ENCODE measurements around the gene LSM2.
"Not testable (repeated sequence)": the region's sequence is repeated elsewhere in the genome, so short reads cannot be mapped to it uniquely, and the experiment has no call there.

Gene LSM2

GRCh38 chr6:31831350-31832215 is 24.8 kb upstream of the LSM2 start:
- TF ChIP-seq CTCF (conservative IDR thresholded peaks at IDR 0.05; ENCODE audit: low read depth, low read length): no peak
- DNase-seq (ENCODE audit: low read depth): no peak
- no peak overlapping the region for H3K4me3 ChIP-seq (ENCODE audit: low read depth, low read length)

DNA sequence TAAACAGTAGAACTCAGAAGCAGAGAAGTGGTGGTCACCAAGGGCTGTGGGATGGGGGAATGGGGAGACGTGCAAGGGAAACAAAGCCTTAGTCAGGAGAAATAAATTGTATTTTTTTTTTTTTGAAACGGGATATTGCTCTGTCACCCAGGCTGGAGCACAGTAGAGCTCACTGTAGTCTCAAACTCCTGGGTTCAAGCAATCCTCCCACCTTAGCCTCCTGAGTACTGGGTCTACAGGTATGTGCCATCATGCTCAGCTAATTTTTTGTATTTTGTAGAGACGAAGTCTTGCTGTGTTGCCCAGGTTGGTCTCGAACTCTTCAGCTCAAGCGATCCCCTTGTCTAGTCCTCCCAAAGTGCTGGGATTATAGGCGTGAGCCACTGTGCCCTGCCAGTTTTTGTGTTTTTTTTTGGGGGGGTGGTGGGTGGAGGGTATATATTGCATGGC is 24.1 kb upstream of the LSM2 start:
- H3K4me3 ChIP-seq (ENCODE audit: low read depth, low read length): peak overlapping the region; percentile 69
- DNase-seq (ENCODE audit: low read depth): no peak
- TF ChIP-seq CTCF (conservative IDR thresholded peaks at IDR 0.05; ENCODE audit: low read depth, low read length): no peak

DNA sequence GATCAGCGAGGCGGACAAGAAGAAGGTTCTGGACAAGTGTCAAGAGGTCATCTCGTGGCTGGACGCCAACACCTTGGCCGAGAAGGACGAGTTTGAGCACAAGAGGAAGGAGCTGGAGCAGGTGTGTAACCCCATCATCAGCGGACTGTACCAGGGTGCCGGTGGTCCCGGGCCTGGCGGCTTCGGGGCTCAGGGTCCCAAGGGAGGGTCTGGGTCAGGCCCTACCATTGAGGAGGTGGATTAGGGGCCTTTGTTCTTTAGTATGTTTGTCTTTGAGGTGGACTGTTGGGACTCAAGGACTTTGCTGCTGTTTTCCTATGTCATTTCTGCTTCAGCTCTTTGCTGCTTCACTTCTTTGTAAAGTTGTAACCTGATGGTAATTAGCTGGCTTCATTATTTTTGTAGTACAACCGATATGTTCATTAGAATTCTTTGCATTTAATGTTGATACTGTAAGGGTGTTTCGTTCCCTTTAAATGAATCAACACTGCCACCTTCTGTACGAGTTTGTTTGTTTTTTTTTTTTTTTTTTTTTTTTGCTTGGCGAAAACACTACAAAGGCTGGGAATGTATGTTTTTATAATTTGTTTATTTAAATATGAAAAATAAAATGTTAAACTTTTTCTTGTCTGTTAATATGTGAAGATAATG is 23.0 kb upstream of the LSM2 start:
- TF ChIP-seq CTCF (conservative IDR thresholded peaks at IDR 0.05; ENCODE audit: low read depth, low read length): peak; percentile 34
- H3K4me3 ChIP-seq (ENCODE audit: low read depth, low read length): peak overlapping the region; percentile 69
- DNase-seq (ENCODE audit: low read depth): peak; percentile 70

DNA sequence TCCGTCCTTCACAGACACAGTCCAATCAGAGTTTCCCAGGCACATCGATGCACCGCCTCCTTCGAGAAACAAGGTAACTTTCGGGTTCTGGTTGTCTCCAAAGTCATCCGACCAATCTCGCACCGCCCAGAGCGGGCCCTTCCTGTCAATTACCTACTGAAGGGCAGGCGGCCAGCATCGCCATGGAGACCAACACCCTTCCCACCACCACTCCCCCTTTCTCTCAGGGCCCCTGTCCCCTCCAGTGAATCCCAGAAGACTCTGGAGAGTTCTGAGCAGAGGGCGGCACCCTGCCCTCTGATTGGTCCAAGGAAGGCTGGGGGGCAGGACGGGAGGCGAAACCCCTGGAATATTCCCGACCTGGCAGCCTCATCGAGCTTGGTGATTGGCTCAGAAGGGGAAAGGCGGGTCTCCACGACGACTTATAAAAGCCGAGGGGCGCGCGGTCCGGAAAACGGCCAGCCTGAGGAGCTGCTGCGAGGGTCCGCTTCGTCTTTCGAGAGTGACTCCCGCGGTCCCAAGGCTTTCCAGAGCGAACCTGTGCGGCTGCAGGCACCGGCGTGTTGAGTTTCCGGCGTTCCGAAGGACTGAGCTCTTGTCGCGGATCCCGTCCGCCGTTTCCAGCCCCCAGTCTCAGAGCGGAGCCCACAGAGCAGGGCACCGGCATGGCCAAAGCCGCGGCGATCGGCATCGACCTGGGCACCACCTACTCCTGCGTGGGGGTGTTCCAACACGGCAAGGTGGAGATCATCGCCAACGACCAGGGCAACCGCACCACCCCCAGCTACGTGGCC is 20.7 kb upstream of the LSM2 start, which contains the start of gene HSPA1B:
Gene HSPA1B (plus strand): TSS at position 453 of the 794 bp plus-strand sequence. CDS start 213 bp downstream, at position 666.
- peak within 1 kb of the TSS; percentile 76 for H3K4me3 ChIP-seq (ENCODE audit: low read depth, low read length)
- TF ChIP-seq CTCF (conservative IDR thresholded peaks at IDR 0.05; ENCODE audit: low read depth, low read length): no peak
- peak; percentile 100 for DNase-seq (ENCODE audit: low read depth)

GRCh38 chr6:31826793-31827285 is 20.1 kb upstream of the LSM2 start:
- DNase-seq (ENCODE audit: low read depth): peak; percentile 91
- no peak for TF ChIP-seq CTCF (conservative IDR thresholded peaks at IDR 0.05; ENCODE audit: low read depth, low read length)
- H3K4me3 ChIP-seq (ENCODE audit: low read depth, low read length): peak overlapping the region; percentile 53

- DNase-seq (ENCODE audit: low read depth): no peak
- TF ChIP-seq CTCF (conservative IDR thresholded peaks at IDR 0.05; ENCODE audit: low read depth, low read length): no peak
- no peak overlapping the region for H3K4me3 ChIP-seq (ENCODE audit: low read depth, low read length)
Measured at GRCh38 chr6:31825553-31825952, 18.8 kb upstream of the LSM2 start.

DNA sequence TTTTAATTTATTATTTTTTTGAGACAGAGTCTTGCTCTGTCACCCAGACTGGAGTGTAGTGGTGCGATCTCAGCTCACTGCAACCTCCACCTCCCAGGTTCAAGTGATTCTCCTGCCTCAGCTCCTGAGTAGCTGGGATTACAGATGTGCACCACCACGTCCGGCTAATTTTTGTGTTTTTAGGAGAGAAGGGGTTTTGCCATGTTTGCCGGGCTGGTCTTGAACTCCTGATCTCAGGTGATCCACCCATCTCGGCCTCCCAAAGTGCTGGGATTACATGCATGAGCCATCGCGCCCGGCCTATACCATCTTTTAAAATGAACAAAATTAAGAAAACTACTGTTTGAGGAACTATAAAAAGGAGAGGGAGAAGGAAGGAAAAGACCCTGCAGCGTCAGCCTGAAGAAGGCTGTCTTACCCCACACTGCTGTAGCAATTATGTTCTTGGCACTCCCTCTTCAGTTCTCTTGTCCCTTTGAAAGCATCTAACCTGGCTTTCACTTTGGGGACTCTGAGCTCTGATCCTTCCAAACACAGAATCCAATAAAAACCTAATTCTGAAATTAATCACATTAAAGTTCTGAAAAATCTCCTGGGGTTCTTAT is 16.9 kb upstream of the LSM2 start:
- not testable (repeated sequence) for DNase-seq (ENCODE audit: low read depth); H3K4me3 ChIP-seq (ENCODE audit: low read depth, low read length)
